Psoas muscle (tissue), 8 donors: ENCODE data around the gene CDH3. TPM values are rescaled to one million over a fixed set of nuclear protein-coding genes. Genes with fewer than 3 reads are reported as not detected.

Source experiments
- ATAC-seq, 4 donors: fragments of 200-7000 bp; cut with Tn5 transposase; one replicate each; pipeline ENCODE4 v1.9.1; 2020; ENCODE audit warnings: moderate library complexity in 3 of 4, mild to moderate bottlenecking in 2 of 4
- DNase-seq, 2 donors: peaks; one replicate each; pipeline ENCODE4 v3.0.0-alpha.2; 2020
- H3K27ac ChIP-seq: fragments of 200-600 bp; one replicate; pipeline ENCODE4 v1.8.0; 2022
- H3K27me3 ChIP-seq, 3 donors: fragments of 200-600 bp in 1 of 3; one replicate each; pipeline versions ENCODE4 v1.6.1 to v1.8.0; 2013 to 2022; ENCODE audit warnings: low read length in 2 of 3, mild to moderate bottlenecking in 2 of 3, moderate library complexity in 1 of 3; ENCODE audit not compliant: insufficient read depth in 3 of 3
- H3K36me3 ChIP-seq, 2 donors: fragments of 200-600 bp in 1 of 2; one replicate each; pipeline versions ENCODE4 v1.6.1 to v1.8.0; 2013 to 2022; ENCODE audit warnings: low read depth in 1 of 2, mild to moderate bottlenecking in 1 of 2, moderate library complexity in 1 of 2; ENCODE audit not compliant: insufficient read depth in 1 of 2
- H3K4me1 ChIP-seq: fragments of 200-600 bp; one replicate; pipeline ENCODE4 v1.8.0; 2022
- H3K4me3 ChIP-seq: fragments of 200-600 bp; one replicate; pipeline ENCODE4 v1.8.0; 2022; ENCODE audit warnings: mild to moderate bottlenecking
- H3K9me3 ChIP-seq: fragments of 200-600 bp; one replicate; pipeline ENCODE4 v1.8.0; 2022
- WGBS, 3 donors: extraction: QIAGEN DNeasy Blood & Tissue Kit; methylation state at CpG; one replicate each; pipeline versions ENCODE4 v1.1.6 to v1.1.7; 2013; 5-methylcytosine and 5-hydroxymethylcytosine counted together
- intact Hi-C, 2 donors: fragments of 100-400 bp; cut with DNase I; formaldehyde crosslinking; loops; one replicate each; pipeline versions ENCODE4 v1.11.0 to v1.14.2; 2022
- polyA plus RNA-seq, 3 donors: library from polyadenylated mRNA; stranded (reverse); fragments of 200-250 nt; gene quantifications; one replicate each; pipeline ENCODE4 v1.2.3, GENCODE V29; 2013
- total RNA-seq, 4 donors: library from RNA; stranded (reverse); fragmentation: NEBNext Ultra II Directional in 2 of 4; extraction: Animal tissue kit (Norgen Biotek cat#: 25700) in 2 of 4; gene quantifications; one replicate each; pipeline versions ENCODE4 v1.2.1 to v1.2.4, GENCODE V29; 2021 to 2023
- TF ChIP-seq, protein P1 (sequence below): fragments of 200-600 bp; IDR thresholded peaks from one replicate; pipeline ENCODE4 v1.8.0; 2022; ENCODE audit warnings: antibody characterized with exemption
- donor health status: healthy with polysubstance abuse.
- donor health status: DM: no; HTN: no; CAD: no; lungs with moderate emphysema.
- donor health status: Bipolar disorder and iron deficiency.
- donor health status: healthy.
- donor health status: DM: yes; HTN: yes; CAD: no.
- donor health status: DM: no; HTN: no; CAD: no.
- donor health status: DM: no; HTN: no; CAD: no.
- donor health status: DM: yes; HTN: yes; CAD: no.

CDH3 gene
- total and polyA plus RNA-seq, 7 donors = 0.05 to 0.21 TPM; not detected in 5

DNA sequence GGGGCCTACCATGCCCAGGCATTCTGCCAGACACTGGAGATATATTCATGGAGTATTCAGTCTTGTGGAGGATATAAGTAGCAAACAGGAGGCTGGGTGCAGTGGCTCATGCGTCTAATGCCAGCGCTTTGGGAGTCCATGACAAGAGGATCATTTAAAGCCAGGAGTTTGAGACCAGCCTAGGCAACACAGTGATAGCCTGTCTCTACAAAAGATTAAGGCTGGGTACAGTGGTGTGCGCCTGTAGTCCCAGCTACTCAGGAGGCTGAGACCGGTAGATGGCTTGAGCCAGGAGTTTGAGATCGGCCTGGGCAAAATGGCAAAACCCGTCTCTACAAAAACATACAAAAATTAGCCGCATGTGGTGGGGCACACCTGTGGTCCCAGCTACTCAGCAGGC lies 37.7 kb upstream of the CDH3 start:
- no peak overlapping the region for H3K27ac ChIP-seq
- WGBS, 3 donors = 83 to 98% (median 95%) methylated on average over 7 of the region's 7 CpGs
- DNase-seq (no peak), ATAC-seq (no peak)
- no peaks in the 10 kb centered on the region for H3K4me1 ChIP-seq
- no peaks in the 10 kb centered on the region for H3K9me3 ChIP-seq
- H3K4me3 ChIP-seq = no peak overlapping the region
- no peaks in the 10 kb centered on the region for H3K27me3 ChIP-seq
- intact Hi-C loops = no loop called here
- TF ChIP-seq, protein P1, sequence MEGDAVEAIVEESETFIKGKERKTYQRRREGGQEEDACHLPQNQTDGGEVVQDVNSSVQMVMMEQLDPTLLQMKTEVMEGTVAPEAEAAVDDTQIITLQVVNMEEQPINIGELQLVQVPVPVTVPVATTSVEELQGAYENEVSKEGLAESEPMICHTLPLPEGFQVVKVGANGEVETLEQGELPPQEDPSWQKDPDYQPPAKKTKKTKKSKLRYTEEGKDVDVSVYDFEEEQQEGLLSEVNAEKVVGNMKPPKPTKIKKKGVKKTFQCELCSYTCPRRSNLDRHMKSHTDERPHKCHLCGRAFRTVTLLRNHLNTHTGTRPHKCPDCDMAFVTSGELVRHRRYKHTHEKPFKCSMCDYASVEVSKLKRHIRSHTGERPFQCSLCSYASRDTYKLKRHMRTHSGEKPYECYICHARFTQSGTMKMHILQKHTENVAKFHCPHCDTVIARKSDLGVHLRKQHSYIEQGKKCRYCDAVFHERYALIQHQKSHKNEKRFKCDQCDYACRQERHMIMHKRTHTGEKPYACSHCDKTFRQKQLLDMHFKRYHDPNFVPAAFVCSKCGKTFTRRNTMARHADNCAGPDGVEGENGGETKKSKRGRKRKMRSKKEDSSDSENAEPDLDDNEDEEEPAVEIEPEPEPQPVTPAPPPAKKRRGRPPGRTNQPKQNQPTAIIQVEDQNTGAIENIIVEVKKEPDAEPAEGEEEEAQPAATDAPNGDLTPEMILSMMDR = no peak
- H3K36me3 ChIP-seq = no peaks in the 10 kb centered on the region

DNA sequence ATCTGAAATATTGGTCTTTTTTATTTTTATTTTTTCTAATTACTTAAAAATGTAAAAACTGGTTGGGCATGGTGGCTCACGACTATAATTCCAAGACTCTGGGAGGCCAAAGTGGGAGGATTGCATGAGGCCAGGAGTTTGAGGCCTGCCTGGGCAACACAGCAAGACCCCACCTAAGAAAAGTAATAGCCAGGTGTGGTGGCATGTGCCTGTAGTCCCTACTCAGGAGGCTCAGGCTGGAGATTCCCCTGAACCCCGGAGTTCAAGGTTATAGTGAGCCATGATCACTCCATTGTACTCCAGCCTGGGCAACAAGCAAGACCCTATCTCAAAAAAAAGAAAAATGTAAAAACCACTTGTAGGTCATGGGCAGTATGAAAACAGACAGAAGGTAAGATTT lies 36.8 kb upstream of the CDH3 start:
- 90 to 94% (median 91%) methylated on average over 2 of the region's 2 CpGs for WGBS, 3 donors
- no peak overlapping the region for H3K27ac ChIP-seq
- H3K9me3 ChIP-seq = no peaks in the 10 kb centered on the region
- no peaks in the 10 kb centered on the region for H3K36me3 ChIP-seq
- DNase-seq (no peak), ATAC-seq (no peak)
- H3K4me3 ChIP-seq = no peak overlapping the region
- intact Hi-C loops = no loop called here
- H3K27me3 ChIP-seq = no peaks in the 10 kb centered on the region
- no peaks in the 10 kb centered on the region for H3K4me1 ChIP-seq
- TF ChIP-seq, protein P1 = no peak

DNA sequence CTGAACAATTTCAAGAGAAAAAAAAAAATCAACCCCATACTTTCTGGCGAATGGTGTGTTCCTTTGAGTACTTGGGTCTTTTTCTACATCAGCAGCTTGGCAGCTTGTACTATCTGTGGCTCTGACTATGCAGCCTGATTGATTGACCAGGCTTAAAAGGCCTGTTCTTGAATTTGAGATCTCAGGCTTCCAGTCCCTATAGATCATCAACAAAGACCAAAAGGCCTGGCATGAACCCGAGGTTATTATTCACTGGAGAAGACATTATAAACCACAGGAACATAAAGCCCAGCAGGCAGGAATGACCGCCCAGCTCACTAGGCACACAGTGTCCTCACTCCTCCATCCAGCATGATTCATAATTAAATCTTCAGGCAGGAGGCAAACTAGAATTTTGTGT lies 32.1 kb upstream of the CDH3 start:
- intact Hi-C loops = no loop called here
- no peak for DNase-seq
- Histone ChIP-seq H3K4me1 (no peaks in the 10 kb centered on the region), H3K36me3 (no peaks in the 10 kb centered on the region), H3K9me3 (peaks cover 5% of the 10 kb centered on the region), H3K4me3 (no peak overlapping the region), H3K27me3 (no peaks in the 10 kb centered on the region), H3K27ac (no peak overlapping the region)
- 82 to 83% (median 83%) methylated on average over 3 of the region's 3 CpGs for WGBS, 3 donors
- TF ChIP-seq, protein P1 = no peak
- ATAC-seq = no peak

DNA sequence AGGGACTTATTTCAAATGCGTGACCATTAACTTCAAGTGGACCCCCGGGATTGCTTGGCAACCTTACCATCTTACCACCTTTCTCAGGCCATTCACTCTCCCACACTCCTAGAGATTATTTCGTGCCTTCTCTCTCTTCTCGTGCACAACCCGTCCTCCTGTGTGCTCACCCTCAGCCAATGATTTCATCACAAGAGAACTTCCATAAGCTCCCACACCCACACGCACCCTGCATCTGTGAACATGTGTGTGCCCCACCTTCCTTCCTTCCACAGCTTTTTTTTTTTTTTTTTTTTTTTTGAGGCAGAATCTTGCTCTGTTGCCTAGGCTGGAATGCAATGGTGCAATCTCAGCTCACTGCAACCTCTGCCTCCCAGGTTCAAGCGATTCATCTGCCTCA lies 27.4 kb upstream of the CDH3 start:
- 72 to 77% (median 72%) methylated on average over 7 of the region's 7 CpGs for WGBS, 3 donors
- ATAC-seq (no peak), DNase-seq (no peak)
- intact Hi-C loops = no loop called here
- Histone ChIP-seq H3K27ac (no peak overlapping the region), H3K4me1 (no peaks in the 10 kb centered on the region), H3K36me3 (no peaks in the 10 kb centered on the region), H3K4me3 (no peak overlapping the region), H3K27me3 (no peaks in the 10 kb centered on the region), H3K9me3 (peaks cover 5% of the 10 kb centered on the region)
- TF ChIP-seq, protein P1 = no peak

DNA sequence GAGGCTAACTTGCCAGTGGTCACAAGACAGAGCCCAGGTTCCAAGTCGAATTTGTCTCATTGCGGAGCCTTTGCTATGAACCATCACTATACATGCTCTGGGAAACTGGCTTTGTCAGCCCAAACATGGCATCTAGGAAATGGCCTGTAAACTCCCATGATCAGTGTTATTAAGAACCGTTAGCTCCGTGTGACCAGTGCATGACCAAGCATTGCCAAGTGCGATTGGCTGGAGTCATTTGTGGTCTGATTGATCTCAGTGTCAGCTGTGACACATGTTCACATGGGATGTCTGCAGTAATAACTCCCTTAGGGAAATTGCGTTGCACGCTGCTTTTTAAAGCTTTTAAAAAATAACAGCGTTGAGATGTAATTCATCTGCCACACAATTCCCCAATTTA lies 18.6 kb upstream of the CDH3 start:
- Histone ChIP-seq H3K27ac (no peak overlapping the region), H3K4me3 (no peak overlapping the region), H3K27me3 (peaks cover 0 to 5% (median 0%) of the 10 kb centered on the region in 3 donors), H3K9me3 (no peaks in the 10 kb centered on the region), H3K4me1 (no peaks in the 10 kb centered on the region), H3K36me3 (no peaks in the 10 kb centered on the region)
- TF ChIP-seq, protein P1 = no peak
- WGBS, 3 donors = 41 to 54% (median 50%) methylated on average over 8 of the region's 8 CpGs
- intact Hi-C loops = no loop called here
- no peak for DNase-seq
- ATAC-seq = no peak
